ENCODE measurements around the gene SHISA9. TPM values are rescaled to one million over a fixed set of nuclear protein-coding genes. Genes with fewer than 3 reads are reported as not detected.

The SHISA9 gene
- polyA plus RNA-seq, 1 of the 3 experiments (the other 2 are of a cell fraction): 0.02 TPM

DNA sequence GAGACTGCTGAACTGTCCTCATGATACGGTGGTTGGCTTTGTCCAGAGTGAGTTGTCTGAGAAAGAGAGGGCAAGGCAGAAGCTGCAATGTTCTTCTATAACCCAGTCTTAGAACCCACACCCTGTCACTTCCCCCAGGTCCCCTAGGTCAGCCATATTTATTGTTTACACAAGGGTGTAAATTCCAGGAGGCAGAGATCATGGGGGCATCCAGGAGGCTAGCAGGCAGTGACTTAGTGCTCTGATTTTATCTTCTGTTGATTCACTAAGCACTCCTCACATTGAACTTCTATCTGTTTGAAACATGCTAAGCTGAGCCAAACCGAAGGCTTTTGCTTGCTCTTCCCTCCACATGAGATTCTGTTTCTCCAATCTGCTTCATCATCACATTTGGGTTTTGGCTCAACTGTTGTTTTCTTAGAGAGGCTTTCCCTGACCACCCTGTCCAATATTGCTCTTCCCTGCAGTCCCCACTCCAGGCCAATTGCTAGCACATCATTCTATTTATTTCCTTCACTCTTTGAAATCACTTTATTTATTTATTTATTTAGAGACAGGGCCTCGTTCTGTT, 34.3 kb upstream of the SHISA9 start:
- H3K4me1 ChIP-seq (ENCODE audit: control insufficient read depth in 1 of 2, insufficient read depth in 2 of 2, low read depth in 1 of 2, low read length in 1 of 2): no peaks in the 10 kb centered on the region
- H3K4me3 ChIP-seq (ENCODE audit: low read depth in 2 of 2, low read length in 1 of 2): no peak overlapping the region
- H3K36me3 ChIP-seq (replicated peaks in 1 of 2; ENCODE audit: control insufficient read depth in 1 of 2, insufficient read depth in 2 of 2, low read length in 1 of 2): no peaks in the 10 kb centered on the region
- ChIA-PET CTCF (interaction anchor here (1.2 kb wide), 1 partner anchor 582 kb away, joined by 3 read pairs; no protein-coding TSS in a partner anchor), POLR2A (no interaction called here)
- DNase-seq: no peak
- H3K79me2 ChIP-seq (ENCODE audit: insufficient read depth): no peaks in the 10 kb centered on the region
- H3K9ac ChIP-seq: no peak overlapping the region
- H4K20me1 ChIP-seq (ENCODE audit: insufficient read depth): no peaks in the 10 kb centered on the region
- no peaks in the 10 kb centered on the region for H3K9me3 ChIP-seq
- no peaks in the 10 kb centered on the region for H3F3A ChIP-seq (replicated peaks; ENCODE audit: insufficient read depth)
- TF ChIP-seq ELF1 (IDR thresholded peaks at IDR 0.05): no peak
- no peak for TF ChIP-seq POLR2AphosphoS5 (IDR thresholded peaks at IDR 0.05; ENCODE audit: low read depth, low read length)
- no peak for TF ChIP-seq SMC3 (IDR thresholded peaks at IDR 0.05; ENCODE audit: low read depth, low read length)
- TF ChIP-seq, protein P1, sequence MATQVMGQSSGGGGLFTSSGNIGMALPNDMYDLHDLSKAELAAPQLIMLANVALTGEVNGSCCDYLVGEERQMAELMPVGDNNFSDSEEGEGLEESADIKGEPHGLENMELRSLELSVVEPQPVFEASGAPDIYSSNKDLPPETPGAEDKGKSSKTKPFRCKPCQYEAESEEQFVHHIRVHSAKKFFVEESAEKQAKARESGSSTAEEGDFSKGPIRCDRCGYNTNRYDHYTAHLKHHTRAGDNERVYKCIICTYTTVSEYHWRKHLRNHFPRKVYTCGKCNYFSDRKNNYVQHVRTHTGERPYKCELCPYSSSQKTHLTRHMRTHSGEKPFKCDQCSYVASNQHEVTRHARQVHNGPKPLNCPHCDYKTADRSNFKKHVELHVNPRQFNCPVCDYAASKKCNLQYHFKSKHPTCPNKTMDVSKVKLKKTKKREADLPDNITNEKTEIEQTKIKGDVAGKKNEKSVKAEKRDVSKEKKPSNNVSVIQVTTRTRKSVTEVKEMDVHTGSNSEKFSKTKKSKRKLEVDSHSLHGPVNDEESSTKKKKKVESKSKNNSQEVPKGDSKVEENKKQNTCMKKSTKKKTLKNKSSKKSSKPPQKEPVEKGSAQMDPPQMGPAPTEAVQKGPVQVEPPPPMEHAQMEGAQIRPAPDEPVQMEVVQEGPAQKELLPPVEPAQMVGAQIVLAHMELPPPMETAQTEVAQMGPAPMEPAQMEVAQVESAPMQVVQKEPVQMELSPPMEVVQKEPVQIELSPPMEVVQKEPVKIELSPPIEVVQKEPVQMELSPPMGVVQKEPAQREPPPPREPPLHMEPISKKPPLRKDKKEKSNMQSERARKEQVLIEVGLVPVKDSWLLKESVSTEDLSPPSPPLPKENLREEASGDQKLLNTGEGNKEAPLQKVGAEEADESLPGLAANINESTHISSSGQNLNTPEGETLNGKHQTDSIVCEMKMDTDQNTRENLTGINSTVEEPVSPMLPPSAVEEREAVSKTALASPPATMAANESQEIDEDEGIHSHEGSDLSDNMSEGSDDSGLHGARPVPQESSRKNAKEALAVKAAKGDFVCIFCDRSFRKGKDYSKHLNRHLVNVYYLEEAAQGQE (IDR thresholded peaks at IDR 0.05; ENCODE audit: low read depth, low read length): no peak
- TF ChIP-seq, protein P2, sequence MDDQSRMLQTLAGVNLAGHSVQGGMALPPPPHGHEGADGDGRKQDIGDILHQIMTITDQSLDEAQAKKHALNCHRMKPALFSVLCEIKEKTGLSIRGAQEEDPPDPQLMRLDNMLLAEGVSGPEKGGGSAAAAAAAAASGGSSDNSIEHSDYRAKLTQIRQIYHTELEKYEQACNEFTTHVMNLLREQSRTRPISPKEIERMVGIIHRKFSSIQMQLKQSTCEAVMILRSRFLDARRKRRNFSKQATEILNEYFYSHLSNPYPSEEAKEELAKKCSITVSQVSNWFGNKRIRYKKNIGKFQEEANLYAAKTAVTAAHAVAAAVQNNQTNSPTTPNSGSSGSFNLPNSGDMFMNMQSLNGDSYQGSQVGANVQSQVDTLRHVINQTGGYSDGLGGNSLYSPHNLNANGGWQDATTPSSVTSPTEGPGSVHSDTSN (IDR thresholded peaks at IDR 0.05): no peak
- TF ChIP-seq RCOR1 (IDR thresholded peaks at IDR 0.05; ENCODE audit: low read length): no peak
- TF ChIP-seq FOSL2 (IDR thresholded peaks at IDR 0.05; ENCODE audit: borderline replicate concordance, low read depth): no peak
- no peak for TF ChIP-seq NRF1 (IDR thresholded peaks at IDR 0.05; ENCODE audit: low read depth, low read length)
- TF ChIP-seq NFIC (IDR thresholded peaks at IDR 0.05; ENCODE audit: borderline replicate concordance): no peak
- no peak overlapping the region for H3K27ac ChIP-seq (ENCODE audit: low read depth in 2 of 2, low read length in 1 of 2)
- no peaks in the 10 kb centered on the region for H3K9me2 ChIP-seq
- no peaks in the 10 kb centered on the region for H3K27me3 ChIP-seq (ENCODE audit: insufficient read depth)
- 23% methylated on average over 3 of the region's 3 CpGs for WGBS (ENCODE audit: low lambda C conversion rate)
- no peak overlapping the region for H3K4me2 ChIP-seq
- no peak overlapping the region for H2AFZ ChIP-seq (ENCODE audit: low read depth)

DNA sequence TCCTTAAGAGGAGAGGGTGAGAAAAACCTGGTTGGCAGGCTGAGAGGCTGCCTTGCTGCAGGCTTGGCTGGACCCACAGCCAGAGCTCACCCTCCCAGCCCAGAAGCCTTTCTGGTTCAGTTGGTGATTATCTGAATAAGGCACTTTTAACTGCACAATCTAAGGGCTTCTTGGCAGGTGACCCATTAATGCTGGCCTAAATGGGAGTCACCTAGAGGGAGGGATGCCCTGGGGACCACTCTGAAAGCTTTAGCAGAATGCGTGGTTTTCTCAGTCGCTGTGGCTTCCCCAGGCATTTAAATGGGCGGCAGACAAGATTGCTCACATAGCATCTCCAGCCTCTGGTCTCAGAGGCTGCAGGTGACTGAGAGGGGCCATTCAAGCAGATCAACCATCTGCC, 33.2 kb upstream of the SHISA9 start:
- H3K9me2 ChIP-seq: no peaks in the 10 kb centered on the region
- no peak overlapping the region for H3K4me3 ChIP-seq (ENCODE audit: low read depth in 2 of 2, low read length in 1 of 2)
- H3K4me2 ChIP-seq: no peak overlapping the region
- no peaks in the 10 kb centered on the region for H3K79me2 ChIP-seq (ENCODE audit: insufficient read depth)
- H3K9ac ChIP-seq: no peak overlapping the region
- H3K4me1 ChIP-seq (ENCODE audit: control insufficient read depth in 1 of 2, insufficient read depth in 2 of 2, low read depth in 1 of 2, low read length in 1 of 2): no peaks in the 10 kb centered on the region
- H3F3A ChIP-seq (replicated peaks; ENCODE audit: insufficient read depth): no peaks in the 10 kb centered on the region
- H2AFZ ChIP-seq (ENCODE audit: low read depth): no peak overlapping the region
- H3K36me3 ChIP-seq (replicated peaks in 1 of 2; ENCODE audit: control insufficient read depth in 1 of 2, insufficient read depth in 2 of 2, low read length in 1 of 2): no peaks in the 10 kb centered on the region
- WGBS (ENCODE audit: low lambda C conversion rate): 42% methylated on average over 2 of the region's 3 CpGs
- H4K20me1 ChIP-seq (ENCODE audit: insufficient read depth): no peaks in the 10 kb centered on the region
- H3K27me3 ChIP-seq (ENCODE audit: insufficient read depth): no peaks in the 10 kb centered on the region
- POLR2A ChIA-PET: no interaction called here
- CTCF ChIA-PET: no interaction called here
- H3K27ac ChIP-seq (ENCODE audit: low read depth in 2 of 2, low read length in 1 of 2): no peak overlapping the region
- no peaks in the 10 kb centered on the region for H3K9me3 ChIP-seq
- no peak for DNase-seq
- TF ChIP-seq NRF1 (IDR thresholded peaks at IDR 0.05; ENCODE audit: low read depth, low read length) (no peak), TAF1 (IDR thresholded peaks at IDR 0.05; ENCODE audit: borderline replicate concordance, low read depth, low read length) (no peak), RFX5 (IDR thresholded peaks at IDR 0.05; ENCODE audit: low read length) (no peak), TCF12 (IDR thresholded peaks at IDR 0.05) (no peak), EZH2phosphoT487 (IDR thresholded peaks at IDR 0.05; ENCODE audit: borderline replicate concordance, low read depth) (no peak), MEF2A (IDR thresholded peaks at IDR 0.05; ENCODE audit: borderline replicate concordance, low read depth) (no peak), FOSL2 (IDR thresholded peaks at IDR 0.05; ENCODE audit: borderline replicate concordance, low read depth) (no peak), FOXM1 (IDR thresholded peaks at IDR 0.05; ENCODE audit: low read depth) (no peak)
- TF ChIP-seq, protein P1 (IDR thresholded peaks at IDR 0.05; ENCODE audit: low read depth, low read length): no peak
- TF ChIP-seq, protein P3, sequence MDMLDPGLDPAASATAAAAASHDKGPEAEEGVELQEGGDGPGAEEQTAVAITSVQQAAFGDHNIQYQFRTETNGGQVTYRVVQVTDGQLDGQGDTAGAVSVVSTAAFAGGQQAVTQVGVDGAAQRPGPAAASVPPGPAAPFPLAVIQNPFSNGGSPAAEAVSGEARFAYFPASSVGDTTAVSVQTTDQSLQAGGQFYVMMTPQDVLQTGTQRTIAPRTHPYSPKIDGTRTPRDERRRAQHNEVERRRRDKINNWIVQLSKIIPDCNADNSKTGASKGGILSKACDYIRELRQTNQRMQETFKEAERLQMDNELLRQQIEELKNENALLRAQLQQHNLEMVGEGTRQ (IDR thresholded peaks at IDR 0.05; ENCODE audit: borderline replicate concordance, low read depth, low read length): no peak

Measured in SK-N-SH (cell line).